ENCODE results near the gene CFAP69.
A peak's percentile ranks its signal among the peaks of the same experiment; 100 is the strongest.

Gene CFAP69

GRCh38 chr7:90244909-90245851, at the start of gene CFAP69:
Gene CFAP69, plus strand, starts transcription at chr7:90245174. Its CDS starts 251 bp downstream, at chr7:90245425.
- DNase-seq (ENCODE audit: low spot score), result peak; percentile 84

GRCh38 chr7:90201500-90202195, 43.3 kb upstream of the CFAP69 start:
- no peak for DNase-seq (ENCODE audit: low spot score)

- DNase-seq (ENCODE audit: low spot score), result no peak
These were observed 37.0 kb upstream of the CFAP69 start for GRCh38 chr7:90207956-90208355.

- DNase-seq (ENCODE audit: low spot score), result no peak
These were observed 35.2 kb upstream of the CFAP69 start for GRCh38 chr7:90209776-90210175.

GRCh38 chr7:90210475-90210874, 34.5 kb upstream of the CFAP69 start:
- no peak for DNase-seq (ENCODE audit: low spot score)

GRCh38 chr7:90210981-90211380, 34.0 kb upstream of the CFAP69 start:
- no peak for DNase-seq (ENCODE audit: low spot score)

GRCh38 chr7:90211391-90212148, 33.4 kb upstream of the CFAP69 start, which contains the start of gene STEAP2:
Gene STEAP2, plus strand, starts transcription at chr7:90211740. Its CDS starts 13,343 bp downstream, at chr7:90225083.
- DNase-seq (ENCODE audit: low spot score), result peak; percentile 64

GRCh38 chr7:90212149-90212495, 32.9 kb upstream of the CFAP69 start:
- DNase-seq (ENCODE audit: low spot score), result no peak

GRCh38 chr7:90213521-90213920, 31.5 kb upstream of the CFAP69 start:
- DNase-seq (ENCODE audit: low spot score), result no peak

- no peak for DNase-seq (ENCODE audit: low spot score)
These were observed 28.8 kb upstream of the CFAP69 start for GRCh38 chr7:90216080-90216674.

GRCh38 chr7:90216771-90217170, 28.2 kb upstream of the CFAP69 start:
- no peak for DNase-seq (ENCODE audit: low spot score)

- no peak for DNase-seq (ENCODE audit: low spot score)
These were observed 22.6 kb upstream of the CFAP69 start for GRCh38 chr7:90222390-90222789.

- DNase-seq (ENCODE audit: low spot score), result no peak
These were observed 21.9 kb upstream of the CFAP69 start for GRCh38 chr7:90222811-90223725.

GRCh38 chr7:90224195-90224594, 20.8 kb upstream of the CFAP69 start:
- no peak for DNase-seq (ENCODE audit: low spot score)

GRCh38 chr7:90225181-90225580, 19.8 kb upstream of the CFAP69 start:
- DNase-seq (ENCODE audit: low spot score), result no peak

GRCh38 chr7:90225601-90226000, 19.4 kb upstream of the CFAP69 start:
- DNase-seq (ENCODE audit: low spot score), result no peak

GRCh38 chr7:90227259-90227658, 17.7 kb upstream of the CFAP69 start:
- no peak for DNase-seq (ENCODE audit: low spot score)

- DNase-seq (ENCODE audit: low spot score), result no peak
These were observed 15.3 kb upstream of the CFAP69 start for GRCh38 chr7:90229682-90230081.

GRCh38 chr7:90230834-90231233, 14.1 kb upstream of the CFAP69 start:
- no peak for DNase-seq (ENCODE audit: low spot score)

GRCh38 chr7:90231304-90231703, 13.7 kb upstream of the CFAP69 start:
- no peak for DNase-seq (ENCODE audit: low spot score)

GRCh38 chr7:90232430-90232829, 12.5 kb upstream of the CFAP69 start:
- no peak for DNase-seq (ENCODE audit: low spot score)
